H1 (cell line): ENCODE data around the gene FHDC1.

Experiments
- ATF2 ChIP-seq: IDR thresholded peaks from 2 replicates; pipeline ENCODE4 v1.6.1; 2012; ENCODE audit warnings: low read length, inconsistent platforms
- ATF3 ChIP-seq: IDR thresholded peaks from 2 replicates; pipeline ENCODE4 v1.6.1; 2011; ENCODE audit warnings: low read depth, mild to moderate bottlenecking, low read length; ENCODE audit not compliant: insufficient read depth
- CEBPB ChIP-seq: IDR thresholded peaks from 2 replicates; pipeline ENCODE4 v1.6.1; 2012; ENCODE audit warnings: low read depth, low read length
- CREB1 ChIP-seq: IDR thresholded peaks from 2 replicates; pipeline ENCODE4 v1.6.1; 2012; ENCODE audit warnings: inconsistent platforms
- CTCF ChIP-seq, 3 experiments: IDR thresholded peaks; 1 replicate in 2 of 3; 2 replicates in 1 of 3; pipeline versions ENCODE4 v1.5.1 to v1.6.1; 2011; ENCODE audit warnings: low read length in 3 of 3, mild to moderate bottlenecking in 3 of 3, inconsistent platforms in 2 of 3, low read depth in 1 of 3, moderate library complexity in 1 of 3; ENCODE audit not compliant: insufficient read depth in 1 of 3; ENCODE audit errors: control extremely low read depth in 1 of 3
- EP300 ChIP-seq, 2 experiments: IDR thresholded peaks; 1 replicate in 1 of 2; 2 replicates in 1 of 2; pipeline ENCODE4 v1.6.1; 2011 to 2012; ENCODE audit warnings: low read depth in 2 of 2, low read length in 2 of 2, mild to moderate bottlenecking in 2 of 2, borderline replicate concordance in 1 of 2, inconsistent platforms in 1 of 2, moderate library complexity in 1 of 2
- GABPA ChIP-seq: IDR thresholded peaks from 2 replicates; pipeline ENCODE4 v1.6.1; 2011; ENCODE audit warnings: mild to moderate bottlenecking, low read length, moderate library complexity, borderline replicate concordance; ENCODE audit not compliant: insufficient read depth
- POLR2A ChIP-seq, 2 experiments: IDR thresholded peaks; 1 replicate in 1 of 2; 2 replicates in 1 of 2; pipeline ENCODE4 v1.6.1; 2011; ENCODE audit warnings: low read depth in 2 of 2, low read length in 2 of 2, mild to moderate bottlenecking in 2 of 2; ENCODE audit errors: control extremely low read depth in 1 of 2
- POLR2AphosphoS5 ChIP-seq: IDR thresholded peaks from 2 replicates; pipeline ENCODE4 v1.6.1; 2011; ENCODE audit warnings: low read depth, low read length
- POU5F1 ChIP-seq: IDR thresholded peaks from 2 replicates; pipeline ENCODE4 v1.6.1; 2011; ENCODE audit warnings: low read depth, mild to moderate bottlenecking, low read length, moderate library complexity
- SRF ChIP-seq: IDR thresholded peaks from 2 replicates; pipeline ENCODE4 v1.6.1; 2011; ENCODE audit warnings: mild to moderate bottlenecking, low read depth, low read length, moderate library complexity
- TAF1 ChIP-seq: IDR thresholded peaks from 2 replicates; pipeline ENCODE4 v1.6.1; 2011; ENCODE audit warnings: mild to moderate bottlenecking, low read depth, low read length
- YY1 ChIP-seq: IDR thresholded peaks from 2 replicates; pipeline ENCODE4 v1.6.1; 2011; ENCODE audit warnings: low read depth, mild to moderate bottlenecking, low read length

GRCh38 chr4:152892974-152893373 lies 43.1 kb upstream of the FHDC1 start:
- no peak for TF ChIP-seq TAF1
- TF ChIP-seq POLR2A (IDR thresholded peaks at IDR 0.05; ENCODE audit: control extremely low read depth in 1 of 2, low read depth in 2 of 2, low read length in 2 of 2): no peak
- no peak for TF ChIP-seq ATF2
- TF ChIP-seq CTCF (IDR thresholded peaks at IDR 0.05; ENCODE audit: control extremely low read depth in 1 of 3, insufficient read depth in 1 of 3, low read depth in 1 of 3, low read length in 3 of 3): no peak
- TF ChIP-seq POLR2AphosphoS5: no peak
- TF ChIP-seq CREB1: no peak
- no peak for TF ChIP-seq SRF
- no peak for TF ChIP-seq CEBPB
- TF ChIP-seq EP300 (IDR thresholded peaks at IDR 0.05; ENCODE audit: borderline replicate concordance in 1 of 2, low read depth in 2 of 2, low read length in 2 of 2): no peak
- TF ChIP-seq GABPA: no peak
- no peak for TF ChIP-seq YY1
- TF ChIP-seq ATF3: no peak
- TF ChIP-seq POU5F1: no peak
